ENCODE data around the gene GNAL.

GRCh38 chr18:11802586-11802985, 113.5 kb downstream of the GNAL start:
- TF ChIP-seq CTCF (conservative IDR thresholded peaks at IDR 0.05; ENCODE audit: low read depth, low read length) (no peak), EZH2 (IDR thresholded peaks at IDR 0.05; ENCODE audit: low read length, unreplicated experiment) (no peak)
